HEK293T (cell line): Measurements from ENCODE around the gene TBC1D22B.
A peak's percentile ranks its signal among the peaks of the same experiment; 100 is the strongest.

ENCODE experiments used
- FOXA1 ChIP-seq: fragments of 450-650 bp; IDR thresholded peaks from 2 replicates; pipeline ENCODE4 v1.6.1; 2016; ENCODE audit warnings: mild to moderate bottlenecking
- FOXM1 ChIP-seq: fragments of 450-650 bp; IDR thresholded peaks from 2 replicates; pipeline ENCODE4 v1.6.1; 2017; ENCODE audit warnings: mild to moderate bottlenecking, borderline replicate concordance
- NFRKB ChIP-seq: fragments of 450-650 bp; IDR thresholded peaks from 2 replicates; pipeline ENCODE4 v1.6.1; 2016; ENCODE audit warnings: mild to moderate bottlenecking, moderate library complexity
- SP1 ChIP-seq: fragments of 450-650 bp; IDR thresholded peaks from 2 replicates; pipeline ENCODE4 v1.6.1; 2017
- SUZ12 ChIP-seq: fragments of 450-650 bp; IDR thresholded peaks from 2 replicates; pipeline ENCODE4 v1.6.1; 2016; ENCODE audit warnings: mild to moderate bottlenecking
- TARDBP ChIP-seq: fragments of 450-650 bp; IDR thresholded peaks from 2 replicates; pipeline ENCODE4 v1.6.1; 2016
- TF ChIP-seq, protein P1 (sequence below): fragments of 450-650 bp; IDR thresholded peaks from 2 replicates; pipeline ENCODE4 v1.6.1; 2016

DNA sequence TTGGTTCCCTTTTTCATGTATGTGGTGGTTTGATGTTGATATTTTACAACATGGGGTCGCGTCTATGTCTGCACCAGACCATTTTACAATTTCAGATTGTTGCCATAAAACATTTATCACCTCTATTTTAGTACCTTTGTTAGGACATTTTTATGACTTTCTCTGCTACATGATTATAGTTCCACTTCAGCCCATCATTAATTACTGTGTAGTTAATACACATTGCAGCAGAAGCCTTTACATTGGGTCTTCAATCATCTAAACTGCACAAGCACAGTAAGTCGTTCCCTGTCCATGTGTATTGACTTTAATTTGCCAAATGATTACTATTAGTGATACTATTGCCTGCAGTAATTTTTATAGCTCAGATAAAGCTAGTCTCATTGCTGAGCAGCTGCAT is 16.1 kb downstream of the TBC1D22B start:
- no peak for TF ChIP-seq SP1
- no peak for TF ChIP-seq NFRKB
- TF ChIP-seq, protein P1, sequence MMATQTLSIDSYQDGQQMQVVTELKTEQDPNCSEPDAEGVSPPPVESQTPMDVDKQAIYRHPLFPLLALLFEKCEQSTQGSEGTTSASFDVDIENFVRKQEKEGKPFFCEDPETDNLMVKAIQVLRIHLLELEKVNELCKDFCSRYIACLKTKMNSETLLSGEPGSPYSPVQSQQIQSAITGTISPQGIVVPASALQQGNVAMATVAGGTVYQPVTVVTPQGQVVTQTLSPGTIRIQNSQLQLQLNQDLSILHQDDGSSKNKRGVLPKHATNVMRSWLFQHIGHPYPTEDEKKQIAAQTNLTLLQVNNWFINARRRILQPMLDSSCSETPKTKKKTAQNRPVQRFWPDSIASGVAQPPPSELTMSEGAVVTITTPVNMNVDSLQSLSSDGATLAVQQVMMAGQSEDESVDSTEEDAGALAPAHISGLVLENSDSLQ: peak; percentile 37; the same call in 1 of the 2 replicates
- no peak for TF ChIP-seq FOXA1
- TF ChIP-seq TARDBP: no peak
- TF ChIP-seq SUZ12: no peak
- no peak for TF ChIP-seq FOXM1
